Endothelial cell of umbilical vein (primary cell): ENCODE measurements around the gene MANEAL. TPM values are rescaled to one million over a fixed set of nuclear protein-coding genes. Genes with fewer than 3 reads are reported as not detected.

Source experiments
- BruUV-seq: library from RNA; stranded (reverse); fragments of 400-500 nt; replicated peaks from 2 replicates; lab custom pipeline; 2021; lab: Mats Ljungman, UMichigan
- CTCF ChIA-PET: fragments of 300-600, 350-600 bp; sonication (Branson Sonifier 250); formaldehyde crosslinking; loops from one replicate; lab custom pipeline; 2021; ENCODE audit warnings: antibody characterized with exemption, inconsistent platforms; lab: Charles Lee
- POLR2A ChIA-PET: fragments of 300-600, 350-600 bp; sonication (Branson Sonifier 250); formaldehyde crosslinking; loops from one replicate; lab custom pipeline; 2021; ENCODE audit warnings: antibody characterized with exemption, inconsistent platforms; lab: Charles Lee
- DNase-seq: peaks from one replicate; pipeline ENCODE4 v3.0.0-alpha.2; 2011; ENCODE audit warnings: low read depth, low spot score
- FAIRE-seq: peaks from 2 replicates; lab custom pipeline; 2011; peaks lifted over from hg19 to GRCh38; lab: Jason Lieb, UNC
- H2AFZ ChIP-seq: 2 replicates; pipeline ENCODE4 v1.6.0; 2012; ENCODE audit warnings: low read depth, low read length, control low read depth, inconsistent platforms
- H3K27ac ChIP-seq: 2 replicates; pipeline ENCODE4 v1.5.1; 2011; ENCODE audit warnings: low read depth, mild to moderate bottlenecking, control low read depth, low read length, moderate library complexity; ENCODE audit not compliant: insufficient read depth
- H3K27me3 ChIP-seq, 2 experiments: 2 replicates each; pipeline versions ENCODE4 v1.6.0 to v1.6.1; 2011; ENCODE audit warnings: low read length in 2 of 2, mixed read lengths in 1 of 2; ENCODE audit not compliant: control insufficient read depth in 2 of 2, insufficient read depth in 2 of 2
- H3K36me3 ChIP-seq, 2 experiments: 2 replicates in 1 of 2; 3 replicates in 1 of 2; pipeline ENCODE4 v1.5.1; 2011; ENCODE audit warnings: low read length in 2 of 2, mild to moderate bottlenecking in 1 of 2, moderate library complexity in 1 of 2; ENCODE audit not compliant: control insufficient read depth in 2 of 2, insufficient read depth in 2 of 2; ENCODE audit errors: extremely low read depth in 1 of 2
- H3K4me1 ChIP-seq: 3 replicates; pipeline ENCODE4 v1.5.1; 2011; ENCODE audit warnings: mild to moderate bottlenecking, low read length; ENCODE audit not compliant: control insufficient read depth, insufficient read depth; ENCODE audit errors: extremely low read depth
- H3K4me2 ChIP-seq: 2 replicates; pipeline ENCODE4 v1.6.1; 2011; ENCODE audit warnings: low read length, control low read depth, mixed read lengths; ENCODE audit not compliant: insufficient read depth
- H3K4me3 ChIP-seq, 3 experiments: fragments of 200-600 bp in 1 of 3; sonication (generic), shearing (Covaris generic) in 1 of 3; replicated peaks in 1 of 3; 2 replicates each; pipeline ENCODE4 v1.5.1; 2011 to 2016; ENCODE audit warnings: control low read depth in 3 of 3, low read length in 3 of 3, mild to moderate bottlenecking in 2 of 3, inconsistent platforms in 1 of 3, low read depth in 1 of 3, moderate library complexity in 1 of 3; ENCODE audit not compliant: insufficient read depth in 1 of 3
- H3K79me2 ChIP-seq: 2 replicates; pipeline ENCODE4 v1.6.0; 2012; ENCODE audit warnings: low read length, inconsistent platforms; ENCODE audit not compliant: control insufficient read depth, insufficient read depth
- H3K9ac ChIP-seq: replicated peaks from 2 replicates; pipeline ENCODE3; 2011; ENCODE audit warnings: low read length, control low read depth; ENCODE audit not compliant: insufficient read depth; ENCODE audit errors: extremely low read depth
- H3K9me1 ChIP-seq: replicated peaks from 3 replicates; pipeline ENCODE4 v1.6.0; 2011; ENCODE audit warnings: mild to moderate bottlenecking, low read length; ENCODE audit not compliant: control insufficient read depth, insufficient read depth; ENCODE audit errors: extremely low read depth
- H3K9me3 ChIP-seq: replicated peaks from 2 replicates; pipeline ENCODE4 v1.5.1; 2012; ENCODE audit warnings: low read length, inconsistent platforms; ENCODE audit not compliant: control insufficient read depth, insufficient read depth
- H4K20me1 ChIP-seq: replicated peaks from 2 replicates; pipeline ENCODE3; 2011; ENCODE audit warnings: mild to moderate bottlenecking, low read length; ENCODE audit not compliant: control insufficient read depth, insufficient read depth; ENCODE audit errors: extremely low read depth
- CTCF ChIP-seq, 2 donors: IDR thresholded peaks; 1 replicate in 1 of 2; 2 replicates in 1 of 2; pipeline ENCODE4 v1.5.1; 2011; ENCODE audit warnings: low read length in 2 of 2, mild to moderate bottlenecking in 2 of 2, moderate library complexity in 2 of 2, control low read depth in 1 of 2, inconsistent platforms in 1 of 2, low read depth in 1 of 2; ENCODE audit not compliant: insufficient read depth in 1 of 2; ENCODE audit errors: extremely low read depth in 1 of 2
- EZH2 ChIP-seq: IDR thresholded peaks from 2 replicates; pipeline ENCODE4 v1.6.1; 2012; ENCODE audit warnings: borderline replicate concordance, low read depth, mild to moderate bottlenecking, moderate library complexity, low read length, inconsistent platforms; ENCODE audit not compliant: severe bottlenecking
- FOS ChIP-seq: IDR thresholded peaks from 2 replicates; pipeline ENCODE4 v1.6.1; 2011; ENCODE audit warnings: mild to moderate bottlenecking, low read length, moderate library complexity, borderline replicate concordance; ENCODE audit not compliant: insufficient read depth
- GATA2 ChIP-seq: IDR thresholded peaks from 2 replicates; pipeline ENCODE4 v1.7.0; 2011; ENCODE audit warnings: low read depth, mild to moderate bottlenecking, moderate library complexity, mixed read lengths, low read length; ENCODE audit not compliant: insufficient read length, insufficient read depth
- JUN ChIP-seq: IDR thresholded peaks from 2 replicates; pipeline ENCODE4 v1.6.1; 2011; ENCODE audit warnings: borderline replicate concordance, low read depth; ENCODE audit not compliant: insufficient read length, insufficient read depth
- MAX ChIP-seq: IDR thresholded peaks from 2 replicates; pipeline ENCODE4 v1.6.1; 2011; ENCODE audit not compliant: insufficient read depth, insufficient read length
- MYC ChIP-seq: IDR thresholded peaks from one replicate; pipeline ENCODE4 v1.6.1; 2011; ENCODE audit warnings: mild to moderate bottlenecking, low read depth, low read length
- POLR2A ChIP-seq: IDR thresholded peaks from 2 replicates; pipeline ENCODE4 v1.6.1; 2012; ENCODE audit warnings: low read depth, mild to moderate bottlenecking, control low read depth, low read length
- POLR2AphosphoS5 ChIP-seq: IDR thresholded peaks from 2 replicates; pipeline ENCODE4 v1.6.1; 2012; ENCODE audit warnings: low read depth, mild to moderate bottlenecking, control low read depth, low read length, moderate library complexity; ENCODE audit not compliant: insufficient read depth
- dilution Hi-C: fragments of 300-500 bp; cut with MboI; formaldehyde crosslinking; loops from one replicate; pipeline ENCODE4 v1.15.0; 2019; ENCODE audit warnings: low sequenced_read_pairs; ENCODE audit not compliant: extremely low pct_ligation_motif_present
- intact Hi-C: fragments of 100-400 bp; cut with micrococcal nuclease; formaldehyde crosslinking; loops from one replicate; pipeline ENCODE4 v1.10.0; 2022
- polyA plus RNA-seq, 4 experiments: library from polyadenylated mRNA; depleted of rRNA in 3 of 4; stranded (reverse) in 3 of 4; unstranded in 1 of 4; fragments of >200 nt; gene quantifications; 2 replicates each; pipeline versions ENCODE4 v1.2.1 to v1.2.3, GENCODE V29; 2011 to 2012; ENCODE audit warnings: missing spikeins in 1 of 4
- total RNA-seq: library from RNA; stranded (reverse); gene quantifications from 2 replicates; pipeline ENCODE4 v1.2.3, GENCODE V29; 2021

MANEAL gene
- total and polyA plus RNA-seq, 2 donors (not counting 3 experiments of a cell fraction or from before 2014, with no cell fraction given): 0.66 to 1.3 TPM

- Histone ChIP-seq H2AFZ (no peak overlapping the region), H3K9me1 (no peaks in the 10 kb centered on the region), H3K36me3 (peaks cover 19 to 21% of the 10 kb centered on the region in 2 experiments), H3K4me1 (no peaks in the 10 kb centered on the region), H3K9ac (no peak overlapping the region), H3K4me2 (no peak overlapping the region), H3K27ac (no peak overlapping the region), H3K4me3 (no peak overlapping the region), H3K79me2 (peaks cover 3% of the 10 kb centered on the region), H3K9me3 (no peaks in the 10 kb centered on the region), H4K20me1 (no peaks in the 10 kb centered on the region), H3K27me3 (no peaks in the 10 kb centered on the region)
- FAIRE-seq: no peak
- TF ChIP-seq FOS: no peak
- TF ChIP-seq POLR2AphosphoS5: no peak
- no peak for TF ChIP-seq MAX
- no peak for TF ChIP-seq MYC
- no TSS peak for BruUV-seq
- DNase-seq: no peak
- intact Hi-C loops: no loop called here
- dilution Hi-C loops: no loop called here
- POLR2A ChIA-PET: no interaction called here
- CTCF ChIA-PET: no interaction called here
Measured at GRCh38 chr1:37836788-37837187, 43.1 kb downstream of the MANEAL start.

- Histone ChIP-seq H3K9ac (no peak overlapping the region), H3K9me3 (no peaks in the 10 kb centered on the region), H2AFZ (no peak overlapping the region), H3K27ac (no peak overlapping the region), H3K9me1 (no peaks in the 10 kb centered on the region), H3K27me3 (no peaks in the 10 kb centered on the region), H3K79me2 (peaks cover 11% of the 10 kb centered on the region), H3K4me1 (no peaks in the 10 kb centered on the region), H3K36me3 (peaks cover 10% of the 10 kb centered on the region in 2 experiments), H3K4me2 (no peak overlapping the region), H3K4me3 (no peak overlapping the region), H4K20me1 (no peaks in the 10 kb centered on the region)
- no peak for TF ChIP-seq FOS
- no peak for TF ChIP-seq JUN
- no peak for TF ChIP-seq MYC
- TF ChIP-seq GATA2: no peak
- no peak for TF ChIP-seq POLR2A
- no peak for TF ChIP-seq MAX
- no peak for TF ChIP-seq EZH2
- TF ChIP-seq POLR2AphosphoS5: no peak
- no peak for TF ChIP-seq CTCF (IDR thresholded peaks at IDR 0.05; ENCODE audit: extremely low read depth in 1 of 2, insufficient read depth in 1 of 2, low read depth in 1 of 2, low read length in 2 of 2)
- dilution Hi-C loops (no loop called here), intact Hi-C loops (no loop called here)
- CTCF ChIA-PET: no interaction called here
- BruUV-seq: no TSS peak
- POLR2A ChIA-PET: no interaction called here
- no peak for DNase-seq
- FAIRE-seq: no peak
Measured at GRCh38 chr1:37839676-37840075, 46.0 kb downstream of the MANEAL start.
